GM19397 (cell line): ENCODE results near the gene AQP5.
"Not testable (repeated sequence)": the region's sequence is repeated elsewhere in the genome, so short reads cannot be mapped to it uniquely, and the experiment has no call there.

Experiments used
- ATAC-seq: cut with Tn5 transposase; IDR thresholded peaks from one replicate; pipeline ENCODE4 v1.9.1; 2021; ENCODE audit warnings: mild to moderate bottlenecking, moderate library complexity; ENCODE audit not compliant: unreplicated experiment

Gene AQP5

DNA sequence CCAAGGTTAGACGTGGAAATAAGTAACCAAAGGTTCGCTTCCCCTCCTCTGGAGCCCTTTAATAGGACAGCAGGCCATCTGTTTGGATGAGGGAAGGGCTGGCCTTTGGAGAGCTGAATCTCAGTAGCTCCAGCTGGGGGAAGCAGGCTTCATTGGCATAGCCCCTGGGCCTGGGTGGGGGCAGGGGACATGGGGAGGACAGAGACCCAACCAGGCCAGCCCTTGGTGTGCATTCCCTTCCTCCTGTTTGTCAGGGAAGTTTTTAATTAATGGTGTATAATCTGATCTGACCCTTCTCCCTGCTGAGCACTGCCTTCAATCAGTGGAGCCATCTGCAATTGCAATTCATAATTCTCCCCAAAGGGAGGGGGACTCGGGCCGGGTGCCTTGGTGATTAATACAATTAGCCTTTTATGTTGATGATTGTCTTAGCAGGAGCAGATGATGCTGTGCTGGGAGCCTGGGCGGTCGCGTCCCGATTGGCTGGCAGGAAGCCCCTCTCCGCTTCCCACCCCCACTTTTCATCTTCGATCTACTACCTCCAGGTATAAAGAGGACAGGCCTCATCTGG lies 17.4 kb downstream of the AQP5 start:
- no peak for ATAC-seq

DNA sequence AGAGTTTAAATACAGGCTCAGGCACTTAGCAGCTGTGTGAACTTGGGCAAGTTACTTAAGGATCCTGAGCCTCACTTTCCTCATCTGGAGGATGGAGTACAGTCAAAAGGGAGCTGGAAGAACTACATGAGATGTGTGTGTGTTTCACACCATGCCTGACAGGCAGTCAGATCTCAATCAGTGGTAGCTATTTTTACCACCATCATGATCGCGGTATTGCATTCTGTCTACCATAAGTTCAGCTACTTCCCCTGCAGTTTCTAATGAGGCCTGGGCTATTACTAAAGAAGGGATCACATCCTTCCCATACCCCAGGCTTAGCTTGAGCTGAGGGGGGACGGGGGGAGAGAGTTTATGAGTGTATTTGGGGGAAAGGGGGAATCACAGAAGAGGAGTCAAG lies 18.1 kb downstream of the AQP5 start:
- ATAC-seq = no peak

DNA sequence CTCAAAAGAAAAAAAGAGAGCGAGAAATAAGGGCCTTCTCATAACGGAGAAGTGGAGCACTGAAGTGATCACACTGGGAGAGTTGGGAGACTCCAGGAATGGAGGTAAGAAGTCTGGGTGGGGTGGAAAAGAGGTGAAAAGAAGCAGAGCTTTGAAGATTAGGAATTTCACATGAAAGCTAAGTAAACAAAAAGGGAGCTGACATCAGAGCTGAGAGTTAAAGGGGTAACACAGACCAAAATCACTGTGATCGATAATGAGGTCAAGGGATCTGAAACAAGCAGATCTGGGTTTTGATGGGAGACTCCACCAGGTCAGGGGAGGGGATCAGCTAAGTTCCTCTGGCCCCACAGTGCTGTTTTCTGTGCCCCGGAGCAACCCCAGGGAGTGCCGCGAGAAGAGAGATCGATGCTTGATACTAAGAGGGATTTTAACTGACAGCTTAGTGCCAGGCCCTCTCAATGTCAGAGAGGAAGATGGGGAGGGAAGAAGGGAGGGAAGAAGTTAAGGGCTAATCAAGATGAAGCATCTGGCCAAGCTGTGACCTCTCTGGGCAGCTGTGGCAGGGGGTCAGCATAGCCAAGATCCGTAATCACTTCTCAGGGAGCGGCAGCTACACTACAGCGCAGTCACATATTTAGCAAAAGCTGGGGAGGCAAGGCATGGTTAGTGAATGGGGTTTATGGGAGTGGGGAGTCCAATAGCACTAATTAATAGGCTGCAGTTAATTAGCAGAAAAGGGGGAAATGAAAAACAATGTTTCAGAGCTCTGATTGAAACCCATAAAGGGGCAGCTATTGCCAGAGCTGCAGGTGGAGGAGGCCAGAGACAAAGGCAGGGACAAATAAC lies 19.1 kb downstream of the AQP5 start:
- ATAC-seq = no peak

DNA sequence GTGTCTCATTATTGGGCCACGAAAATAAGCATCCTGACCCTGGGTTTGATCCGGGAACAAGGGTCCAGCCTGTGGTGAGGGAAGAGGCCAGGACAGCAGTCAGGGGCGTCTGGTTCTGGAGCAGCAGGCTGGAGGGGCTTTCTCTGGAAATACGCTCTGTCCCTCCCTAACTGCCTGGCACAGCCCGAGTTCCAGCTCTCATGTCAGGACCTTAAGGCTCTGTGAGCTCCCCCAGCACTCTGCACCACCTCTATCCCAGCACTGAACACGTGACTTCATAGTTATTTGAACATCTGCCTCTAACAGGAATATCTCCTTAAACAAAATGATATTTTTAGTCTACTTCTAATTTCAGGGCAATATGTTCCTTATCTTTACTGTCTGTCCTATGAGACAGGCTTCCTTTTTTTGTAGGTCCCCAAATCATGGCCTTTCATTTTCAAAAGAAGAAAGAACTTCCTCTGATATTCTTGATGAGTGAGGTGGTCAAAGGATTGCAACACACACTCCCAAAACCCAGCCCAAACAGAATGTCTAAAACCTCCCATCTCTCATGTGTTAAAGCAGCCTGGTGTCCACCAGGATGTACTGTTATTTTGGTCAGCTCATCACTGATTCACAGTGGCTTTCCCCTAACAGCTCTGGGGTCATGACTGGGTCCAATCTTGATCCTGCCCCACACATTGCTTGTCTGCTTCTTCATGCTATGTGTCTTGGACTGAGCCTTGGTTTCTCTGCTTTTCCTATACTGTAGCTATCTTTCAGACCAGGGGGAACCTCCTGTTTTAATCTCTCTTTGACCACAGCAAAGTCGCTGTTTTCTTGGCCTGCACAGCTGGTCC lies 20.8 kb downstream of the AQP5 start:
- no peak for ATAC-seq

DNA sequence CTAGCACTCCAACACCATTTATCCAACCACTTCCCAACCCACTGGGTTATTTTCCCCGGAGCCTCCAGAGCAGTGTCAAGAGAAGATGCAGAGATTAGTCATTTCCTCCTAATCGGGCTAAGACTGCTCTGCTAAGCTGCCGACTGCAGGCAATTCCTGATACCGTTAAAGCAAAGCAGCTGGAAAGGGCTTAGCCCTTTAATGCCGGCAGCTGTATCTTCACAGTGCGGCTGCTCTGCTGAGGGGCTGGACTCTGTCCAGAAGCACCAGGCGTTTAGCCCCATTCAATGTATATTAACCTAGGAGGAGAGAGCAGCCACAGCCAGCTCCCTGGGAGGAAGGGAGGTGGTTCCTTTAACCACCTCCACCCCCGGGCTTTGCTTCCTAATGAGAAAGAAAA lies 22.2 kb downstream of the AQP5 start:
- no peak for ATAC-seq

DNA sequence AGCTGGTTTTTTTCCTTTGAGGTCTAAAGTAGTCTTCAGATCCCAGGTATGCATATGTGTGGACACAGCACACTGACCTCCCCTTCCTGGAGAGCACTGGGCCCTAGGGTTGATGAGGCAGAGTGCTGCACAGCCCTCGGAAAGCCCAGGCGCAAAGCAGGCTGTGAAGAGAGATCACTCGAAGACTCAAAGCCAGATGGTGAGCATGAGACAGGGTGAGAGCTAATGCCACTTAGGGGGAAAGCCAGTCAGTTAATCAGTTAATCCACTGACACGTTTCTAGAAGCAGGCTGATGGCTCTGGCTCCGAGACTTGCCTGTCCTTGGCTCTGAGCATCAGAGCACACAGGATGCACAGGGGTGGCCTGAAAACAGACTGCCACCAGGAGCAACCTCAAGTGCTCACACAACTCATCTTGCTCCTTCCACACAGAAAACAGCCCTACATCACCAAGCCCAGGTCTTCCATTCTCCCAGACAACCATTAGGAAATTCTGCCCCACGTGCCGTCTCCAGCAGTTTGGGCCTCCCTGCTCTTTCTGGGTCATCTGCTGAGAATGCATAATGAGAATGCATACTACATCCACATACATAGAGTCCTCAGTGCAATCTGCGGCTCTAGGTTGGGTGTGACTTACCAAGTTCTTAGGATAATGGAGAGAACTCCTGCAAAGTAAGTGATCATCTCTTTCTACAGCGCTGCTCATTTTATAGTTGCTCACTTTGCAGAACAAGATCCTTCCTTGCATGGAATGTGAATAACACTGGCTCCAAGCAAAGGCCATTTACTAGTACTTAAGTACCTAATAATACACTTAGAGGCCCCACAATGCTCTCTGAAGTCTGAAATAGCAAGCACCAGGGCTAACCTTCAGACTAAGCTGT lies 23.0 kb downstream of the AQP5 start:
- ATAC-seq = no peak

DNA sequence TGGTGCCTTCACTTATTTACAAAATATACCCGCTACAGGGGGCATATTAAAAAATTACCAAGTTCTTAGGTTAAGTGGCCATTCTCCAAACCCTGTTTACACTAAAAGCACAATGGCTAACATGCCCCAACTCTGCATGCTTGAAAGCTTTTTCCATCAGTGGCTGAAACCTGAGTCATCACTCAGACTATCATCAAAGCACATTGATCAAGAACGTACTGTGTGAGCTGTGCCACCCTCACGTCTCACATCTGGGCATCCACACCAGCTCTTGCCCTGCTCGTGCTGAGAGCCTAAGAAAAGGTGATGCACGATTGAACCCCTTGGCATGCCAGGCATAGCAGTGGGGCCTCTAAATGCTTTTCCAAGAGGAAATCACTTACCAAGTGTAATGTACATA lies 24.3 kb downstream of the AQP5 start:
- ATAC-seq = no peak

DNA sequence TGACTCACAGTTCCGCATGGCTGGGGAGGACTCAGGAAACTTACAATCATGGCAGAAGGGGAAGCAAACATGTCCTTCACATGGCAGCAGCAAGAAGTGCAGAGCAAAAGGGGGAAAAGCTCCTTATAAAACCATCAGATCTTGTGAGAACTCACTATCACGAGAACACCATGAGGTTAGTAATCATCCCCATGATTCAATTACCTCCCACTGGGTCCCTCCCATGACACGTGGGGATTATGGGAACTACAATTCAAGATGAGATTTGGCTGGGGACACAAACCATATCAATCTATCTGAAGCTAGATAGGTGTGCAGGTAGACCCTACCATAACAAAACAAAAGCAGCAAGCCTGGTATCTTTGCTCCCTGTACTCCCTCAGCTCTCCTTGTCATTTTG lies 24.8 kb downstream of the AQP5 start:
- ATAC-seq = not testable (repeated sequence)

DNA sequence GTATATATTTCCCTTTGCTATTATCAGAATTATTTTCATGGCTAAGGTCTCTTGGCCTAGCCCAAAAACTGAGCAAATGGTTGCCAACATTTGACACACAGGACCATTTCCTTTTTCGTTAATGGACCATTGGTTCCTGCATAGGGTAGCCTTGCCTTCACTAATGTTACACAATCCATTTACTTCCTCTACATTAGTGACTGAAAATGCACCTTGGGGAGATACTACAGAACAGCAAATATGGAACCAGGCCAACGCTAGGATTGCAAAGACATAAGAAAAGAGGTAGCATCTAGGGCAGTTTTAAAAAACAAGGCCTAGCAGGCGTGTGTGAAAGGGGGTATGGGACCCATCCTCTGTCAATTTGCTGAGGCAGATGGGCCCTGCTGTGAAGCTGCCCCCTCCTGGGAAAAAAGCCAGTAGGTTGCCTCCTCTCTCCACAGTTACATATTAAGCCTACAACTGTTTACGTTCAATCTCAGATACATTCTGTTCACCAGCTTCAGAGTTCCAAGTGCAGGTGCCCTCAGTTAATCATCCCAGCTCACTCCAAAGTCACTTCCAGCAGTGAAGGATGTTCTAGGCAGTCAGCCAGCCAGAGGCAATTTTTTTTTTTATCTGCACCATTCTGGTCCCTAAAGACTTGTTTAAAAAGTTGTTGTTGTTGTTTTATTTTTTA lies 26.1 kb downstream of the AQP5 start:
- ATAC-seq = no peak

DNA sequence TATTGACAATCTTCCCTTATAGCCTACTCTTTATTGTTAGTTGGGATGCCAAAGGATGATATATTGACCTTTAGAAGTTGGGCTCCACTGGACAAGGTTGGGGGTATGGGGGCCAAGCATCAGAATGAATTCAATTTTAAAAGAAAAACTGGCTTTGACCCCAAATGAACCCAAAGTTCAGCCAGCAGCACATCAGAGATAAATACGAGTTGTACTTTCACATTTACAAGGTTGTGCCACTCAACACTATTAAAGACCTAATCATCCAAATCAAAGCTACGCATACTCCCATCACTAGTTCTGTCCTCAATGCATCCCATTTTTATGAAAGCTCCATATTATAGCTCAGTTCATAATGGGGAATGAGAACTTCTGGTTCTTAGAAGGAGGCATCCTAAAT lies 27.7 kb downstream of the AQP5 start:
- ATAC-seq = not testable (repeated sequence)

DNA sequence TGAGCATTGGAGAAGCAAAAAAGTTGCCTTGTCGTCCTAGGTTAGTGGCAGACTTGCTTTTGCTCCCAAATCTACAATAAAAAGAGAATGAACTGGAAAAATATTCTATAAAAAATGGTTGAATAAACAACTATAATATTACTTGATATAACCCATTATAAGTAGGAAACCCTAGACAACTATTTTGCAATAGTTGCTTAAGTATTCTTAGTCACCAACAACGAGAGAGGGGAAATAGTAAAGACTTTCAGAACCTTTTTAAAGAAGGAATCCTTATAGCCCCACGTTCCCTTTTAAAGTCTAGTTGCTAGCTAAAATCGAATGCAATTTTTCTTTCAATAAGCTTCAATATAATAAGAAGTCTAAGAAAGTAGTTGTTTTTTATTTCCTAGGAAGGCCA lies 28.6 kb downstream of the AQP5 start:
- ATAC-seq = no peak

DNA sequence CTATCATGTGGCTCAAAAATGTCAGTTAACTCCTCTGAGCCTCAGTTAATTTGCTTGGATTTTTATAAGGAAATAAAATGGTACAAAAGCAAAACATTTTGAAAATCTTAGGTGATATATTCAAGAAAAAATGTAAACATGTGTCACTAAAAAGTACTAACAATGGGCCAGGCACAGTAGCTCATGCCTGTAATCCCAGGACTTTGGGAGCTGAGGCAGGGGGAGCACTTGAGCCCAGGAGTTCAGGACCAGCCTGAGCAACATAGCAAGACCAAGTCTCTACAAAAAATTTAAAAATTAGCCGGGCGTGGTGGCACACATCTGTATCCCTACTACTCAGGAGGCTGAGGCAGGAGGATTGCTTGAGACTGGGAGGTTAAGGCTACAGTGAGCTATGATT lies 36.8 kb downstream of the AQP5 start:
- ATAC-seq = no peak

DNA sequence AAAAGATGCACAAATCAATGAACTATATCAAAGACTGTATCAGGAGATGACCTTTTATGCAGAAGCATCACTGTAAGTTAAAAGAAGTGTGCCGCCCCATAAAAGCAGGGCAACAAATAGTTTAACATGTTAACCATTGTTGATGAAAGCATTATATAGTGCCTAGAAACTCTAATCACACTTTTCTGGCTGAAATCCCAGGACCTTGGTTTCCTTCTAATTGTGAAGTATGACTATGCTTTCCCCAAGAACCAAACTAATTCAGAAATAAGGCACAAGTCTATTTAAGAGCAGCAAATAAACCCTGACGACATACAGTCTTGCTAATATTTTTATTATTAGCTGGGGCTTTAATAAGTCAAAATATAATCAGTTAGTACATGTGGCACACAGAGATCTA lies 41.9 kb downstream of the AQP5 start:
- no peak for ATAC-seq

DNA sequence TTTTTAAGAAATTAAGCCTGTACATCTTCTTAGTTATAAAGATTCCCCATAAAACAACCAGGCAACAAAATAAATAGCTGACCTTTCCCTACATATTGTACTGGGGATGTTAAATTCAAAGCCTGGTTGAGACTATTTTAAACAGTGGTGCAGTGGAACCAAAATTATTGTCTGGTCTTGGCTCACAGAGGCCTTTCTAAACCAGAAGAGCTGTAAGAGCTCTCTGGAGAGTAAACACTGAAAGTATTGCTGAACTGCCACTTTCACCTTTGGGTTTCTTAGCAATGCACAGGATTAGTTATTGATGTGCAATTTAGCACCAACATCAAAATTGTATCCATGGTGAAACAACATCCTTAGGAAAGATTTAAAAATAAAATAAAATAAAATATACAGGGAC lies 43.0 kb downstream of the AQP5 start:
- ATAC-seq = no peak

DNA sequence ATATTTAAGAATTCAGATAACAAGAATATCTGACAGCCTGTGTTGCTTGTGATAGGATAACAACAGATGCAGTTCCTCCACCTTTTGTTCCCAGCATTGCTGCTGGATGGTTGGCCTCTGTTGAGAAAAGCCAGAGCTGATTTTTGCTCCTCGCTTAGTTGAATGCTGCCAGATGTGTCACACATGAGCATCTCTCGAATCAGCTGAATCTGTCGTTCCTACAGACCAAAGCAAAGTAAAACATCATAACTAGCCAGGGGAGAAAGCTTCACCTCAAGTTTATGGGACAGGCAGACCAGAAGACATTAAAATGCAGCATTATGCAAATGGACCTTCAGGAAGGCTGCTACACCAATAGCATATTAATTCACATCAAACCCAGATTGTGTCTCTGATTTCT lies 43.5 kb downstream of the AQP5 start:
- no peak for ATAC-seq

DNA sequence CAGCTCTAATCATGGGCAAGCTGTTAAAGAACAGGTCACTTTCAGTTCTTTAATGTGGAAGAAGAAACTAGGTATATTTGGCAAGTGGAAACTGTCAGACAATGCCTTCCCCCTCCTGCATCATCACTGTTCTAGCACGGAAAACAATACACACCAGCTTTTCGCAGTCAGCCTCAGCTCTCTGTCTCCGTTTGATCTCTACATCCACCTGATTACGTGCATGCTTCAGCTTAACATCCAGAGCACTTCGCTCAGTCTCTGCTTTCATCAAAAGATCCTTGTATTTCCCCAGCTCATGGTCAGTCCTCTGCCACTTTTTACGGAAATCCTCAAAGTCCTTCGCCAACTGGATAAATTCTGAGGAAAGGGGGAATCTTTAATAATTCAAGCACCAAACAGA lies 44.6 kb downstream of the AQP5 start:
- no peak for ATAC-seq

DNA sequence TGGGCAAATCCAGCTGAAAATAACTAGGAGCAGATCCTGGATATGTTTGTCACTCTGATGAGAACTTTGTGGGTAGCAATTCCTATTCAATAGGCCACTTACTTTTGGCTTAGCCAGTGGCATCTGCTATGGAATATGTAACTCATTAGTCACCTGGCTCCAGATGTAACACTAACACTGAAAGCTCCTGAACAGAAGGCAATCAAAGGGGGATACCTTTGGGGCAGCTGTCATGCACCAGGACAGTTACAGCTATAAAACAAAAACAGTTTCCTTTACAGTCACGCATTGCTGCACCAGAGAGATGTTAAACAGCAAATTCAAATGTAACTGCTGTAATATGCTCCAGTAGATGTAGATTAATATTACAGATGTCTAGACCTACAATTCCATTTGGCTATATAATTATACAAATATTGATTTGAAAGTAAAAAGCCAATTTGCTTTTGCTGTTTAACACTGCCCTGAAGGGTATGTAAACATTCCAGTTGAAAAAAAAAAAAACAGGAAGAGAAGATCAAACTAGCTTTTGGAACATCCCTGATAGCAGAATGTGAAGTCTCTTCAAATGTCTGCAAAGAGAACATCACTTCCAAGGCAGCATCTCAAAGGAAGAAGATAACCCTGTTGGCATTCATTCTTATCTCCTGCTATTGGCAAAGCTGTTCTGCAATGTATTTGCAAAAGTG lies 45.2 kb downstream of the AQP5 start:
- no peak for ATAC-seq

DNA sequence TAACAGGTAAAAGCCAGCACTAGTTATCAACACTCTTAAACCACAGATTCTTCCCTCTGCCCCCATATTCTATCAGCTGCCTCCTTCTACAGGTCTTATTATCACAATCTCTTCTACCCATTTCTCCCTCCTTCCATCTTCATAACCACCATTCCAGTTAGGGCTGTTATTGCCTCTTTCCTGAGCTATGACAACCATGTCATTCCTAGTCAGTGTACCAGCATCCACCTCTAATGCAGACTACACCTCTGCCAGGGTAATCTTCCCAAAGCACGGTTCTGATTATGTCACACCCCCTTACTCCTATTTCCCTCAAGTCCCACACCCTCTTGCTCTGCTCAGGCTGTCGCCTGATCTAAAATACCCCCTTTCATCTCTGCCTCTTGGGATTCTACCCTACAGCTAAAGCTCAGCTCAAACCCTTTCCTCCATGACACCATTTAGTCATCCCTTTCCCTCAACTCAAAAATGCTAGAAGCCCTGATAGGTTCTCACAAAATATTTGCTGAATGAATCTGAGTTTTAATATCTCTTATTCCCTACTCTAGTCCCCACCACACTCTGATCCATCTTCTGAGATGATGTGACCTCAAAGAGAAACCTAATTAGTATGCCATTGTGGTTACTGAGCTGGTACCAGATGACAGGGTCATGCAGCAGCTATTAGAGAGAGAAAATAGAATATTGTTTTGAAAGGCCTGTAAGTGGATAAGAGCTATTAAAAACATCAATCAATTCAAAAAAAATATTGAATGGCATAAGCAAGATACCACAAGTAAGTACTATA lies 51.9 kb downstream of the AQP5 start:
- no peak for ATAC-seq

DNA sequence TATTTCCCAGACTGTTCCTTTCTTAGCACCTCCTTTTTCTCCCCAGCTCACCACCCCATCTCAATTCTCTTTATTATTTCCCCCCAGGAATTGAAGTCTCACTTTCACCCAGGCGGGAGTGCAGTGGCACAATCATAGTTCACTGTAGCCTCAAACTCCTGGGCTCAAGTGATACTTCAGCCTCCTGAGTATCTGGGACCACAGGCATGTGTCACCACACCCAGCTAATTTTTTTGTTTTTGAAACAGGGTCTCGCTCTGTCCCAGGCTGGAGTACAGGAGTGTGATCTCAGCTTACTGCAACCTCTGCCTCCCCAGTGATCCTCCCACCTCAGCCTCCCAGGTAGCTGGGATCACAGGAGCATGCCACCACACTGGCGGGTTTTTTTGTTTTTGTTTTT lies 52.7 kb downstream of the AQP5 start:
- ATAC-seq = no peak
